Esophagus (tissue), 2 donors: ENCODE measurements around the gene RMP24.
A peak's percentile ranks its signal among the peaks of the same experiment; 100 is the strongest.

Experiments used
- H3K27ac ChIP-seq, 2 donors: one replicate each; pipeline ENCODE4 v1.5.1; 2013; ENCODE audit warnings: low read depth in 2 of 2, mild to moderate bottlenecking in 2 of 2, inconsistent platforms in 1 of 2, low read length in 1 of 2, moderate library complexity in 1 of 2
- H3K27me3 ChIP-seq, 2 donors: one replicate each; pipeline ENCODE4 v1.6.1; 2013; ENCODE audit warnings: low read length in 2 of 2, control low read depth in 1 of 2, mild to moderate bottlenecking in 1 of 2; ENCODE audit not compliant: insufficient read depth in 2 of 2, control insufficient read depth in 1 of 2
- H3K36me3 ChIP-seq, 2 donors: one replicate each; pipeline ENCODE4 v1.6.1; 2013; ENCODE audit warnings: low read length in 1 of 2; ENCODE audit not compliant: control insufficient read depth in 2 of 2, insufficient read depth in 2 of 2
- H3K4me1 ChIP-seq, 2 donors: one replicate each; pipeline ENCODE4 v1.6.1; 2013; ENCODE audit warnings: low read length in 1 of 2; ENCODE audit not compliant: control insufficient read depth in 2 of 2, insufficient read depth in 2 of 2
- H3K4me3 ChIP-seq, 2 donors: one replicate each; pipeline ENCODE4 v1.5.1; 2013; ENCODE audit warnings: low read length in 2 of 2, mild to moderate bottlenecking in 2 of 2, low read depth in 1 of 2, moderate library complexity in 1 of 2
- H3K9me3 ChIP-seq, 2 donors: one replicate each; pipeline ENCODE4 v1.6.1; 2013; ENCODE audit warnings: mild to moderate bottlenecking in 2 of 2, low read depth in 1 of 2, low read length in 1 of 2, moderate library complexity in 1 of 2; ENCODE audit not compliant: control insufficient read depth in 2 of 2, insufficient read depth in 1 of 2
- WGBS, 2 donors: extraction: QIAGEN DNeasy Blood & Tissue Kit; methylation state at CpG; one replicate each; pipeline ENCODE4 v1.1.7; 2013; 5-methylcytosine and 5-hydroxymethylcytosine counted together
- donor health status: healthy with polysubstance abuse.
- donor health status: Bipolar disorder and iron deficiency.

RMP24 gene

GRCh38 chr18:35972197-35973000 lies at the start of gene RMP24:
Gene RMP24, plus strand, starts transcription at chr18:35972679.
- peaks cover 0 to 1% of the 10 kb centered on the region in 2 donors for H3K36me3 ChIP-seq
- 0% methylated on average over 59 to 73 of the region's 73 CpGs for WGBS, 2 donors
- H3K9me3 ChIP-seq: no peaks in the 10 kb centered on the region
- H3K27ac ChIP-seq: peak within 1 kb of the TSS; percentile 96 to 98
- no peaks in the 10 kb centered on the region for H3K27me3 ChIP-seq
- peak within 1 kb of the TSS; percentile 69 to 98 for H3K4me3 ChIP-seq
- H3K4me1 ChIP-seq: peaks cover 0 to 2% of the 10 kb centered on the region in 2 donors

GRCh38 chr18:35923939-35924684 lies 48.4 kb upstream of the RMP24 start:
- 49 to 64% methylated on average over 4 of the region's 4 CpGs for WGBS, 2 donors
- Histone ChIP-seq H3K27ac (no peak overlapping the region), H3K27me3 (no peaks in the 10 kb centered on the region), H3K9me3 (no peaks in the 10 kb centered on the region), H3K4me3 (no peak overlapping the region), H3K4me1 (no peaks in the 10 kb centered on the region), H3K36me3 (no peaks in the 10 kb centered on the region)

- H3K27ac ChIP-seq: no peak overlapping the region
- 91 to 92% methylated on average over 11 of the region's 11 CpGs for WGBS, 2 donors
- no peak overlapping the region for H3K4me3 ChIP-seq
- H3K27me3 ChIP-seq: no peaks in the 10 kb centered on the region
- no peaks in the 10 kb centered on the region for H3K4me1 ChIP-seq
- no peaks in the 10 kb centered on the region for H3K9me3 ChIP-seq
- no peaks in the 10 kb centered on the region for H3K36me3 ChIP-seq
These were observed 45.6 kb upstream of the RMP24 start for GRCh38 chr18:35926884-35927283.

GRCh38 chr18:35927430-35927829 lies 45.0 kb upstream of the RMP24 start:
- Histone ChIP-seq H3K36me3 (no peaks in the 10 kb centered on the region), H3K4me1 (no peaks in the 10 kb centered on the region), H3K27me3 (no peaks in the 10 kb centered on the region), H3K9me3 (no peaks in the 10 kb centered on the region), H3K4me3 (no peak overlapping the region), H3K27ac (no peak overlapping the region)
- 82 to 87% methylated on average over 3 of the region's 3 CpGs for WGBS, 2 donors

- Histone ChIP-seq H3K4me3 (no peak overlapping the region), H3K4me1 (no peaks in the 10 kb centered on the region), H3K9me3 (no peaks in the 10 kb centered on the region), H3K36me3 (no peaks in the 10 kb centered on the region), H3K27me3 (no peaks in the 10 kb centered on the region), H3K27ac (no peak overlapping the region)
- 77 to 85% methylated on average over 8 of the region's 8 CpGs for WGBS, 2 donors
These were observed 38.5 kb upstream of the RMP24 start for GRCh38 chr18:35933982-35934381.

GRCh38 chr18:35934891-35935290 lies 37.6 kb upstream of the RMP24 start:
- 81 to 83% methylated on average over 5 of the region's 5 CpGs for WGBS, 2 donors

GRCh38 chr18:35935805-35936204 lies 36.7 kb upstream of the RMP24 start:
- Histone ChIP-seq H3K4me3 (no peak overlapping the region), H3K27me3 (no peaks in the 10 kb centered on the region), H3K27ac (no peak overlapping the region), H3K9me3 (no peaks in the 10 kb centered on the region), H3K4me1 (no peaks in the 10 kb centered on the region), H3K36me3 (no peaks in the 10 kb centered on the region)
- WGBS, 2 donors: 62 to 71% methylated on average over 4 of the region's 4 CpGs

More at GRCh38 chr18:35934891-35935290, 37.6 kb upstream of the RMP24 start:
- Histone ChIP-seq H3K4me3 (no peak overlapping the region), H3K27ac (no peak overlapping the region), H3K9me3 (no peaks in the 10 kb centered on the region), H3K36me3 (no peaks in the 10 kb centered on the region), H3K27me3 (no peaks in the 10 kb centered on the region), H3K4me1 (no peaks in the 10 kb centered on the region)

GRCh38 chr18:35936951-35937350 lies 35.5 kb upstream of the RMP24 start:
- H3K27ac ChIP-seq: no peak overlapping the region
- H3K4me3 ChIP-seq: no peak overlapping the region

GRCh38 chr18:35938158-35938557 lies 34.3 kb upstream of the RMP24 start:
- no peaks in the 10 kb centered on the region for H3K9me3 ChIP-seq
- H3K4me1 ChIP-seq: no peaks in the 10 kb centered on the region
- H3K27ac ChIP-seq: no peak overlapping the region
- H3K4me3 ChIP-seq: no peak overlapping the region
- no peaks in the 10 kb centered on the region for H3K36me3 ChIP-seq
- H3K27me3 ChIP-seq: no peaks in the 10 kb centered on the region
- 20 to 39% methylated on average over 1 of the region's 1 CpG for WGBS, 2 donors

More at GRCh38 chr18:35936951-35937350, 35.5 kb upstream of the RMP24 start:
- H3K4me1 ChIP-seq: no peaks in the 10 kb centered on the region
- no peaks in the 10 kb centered on the region for H3K36me3 ChIP-seq
- WGBS, 2 donors: 68 to 76% methylated on average over 1 of the region's 1 CpG
- H3K27me3 ChIP-seq: no peaks in the 10 kb centered on the region
- no peaks in the 10 kb centered on the region for H3K9me3 ChIP-seq
